ENCODE results near the gene CCDC197.

DNA sequence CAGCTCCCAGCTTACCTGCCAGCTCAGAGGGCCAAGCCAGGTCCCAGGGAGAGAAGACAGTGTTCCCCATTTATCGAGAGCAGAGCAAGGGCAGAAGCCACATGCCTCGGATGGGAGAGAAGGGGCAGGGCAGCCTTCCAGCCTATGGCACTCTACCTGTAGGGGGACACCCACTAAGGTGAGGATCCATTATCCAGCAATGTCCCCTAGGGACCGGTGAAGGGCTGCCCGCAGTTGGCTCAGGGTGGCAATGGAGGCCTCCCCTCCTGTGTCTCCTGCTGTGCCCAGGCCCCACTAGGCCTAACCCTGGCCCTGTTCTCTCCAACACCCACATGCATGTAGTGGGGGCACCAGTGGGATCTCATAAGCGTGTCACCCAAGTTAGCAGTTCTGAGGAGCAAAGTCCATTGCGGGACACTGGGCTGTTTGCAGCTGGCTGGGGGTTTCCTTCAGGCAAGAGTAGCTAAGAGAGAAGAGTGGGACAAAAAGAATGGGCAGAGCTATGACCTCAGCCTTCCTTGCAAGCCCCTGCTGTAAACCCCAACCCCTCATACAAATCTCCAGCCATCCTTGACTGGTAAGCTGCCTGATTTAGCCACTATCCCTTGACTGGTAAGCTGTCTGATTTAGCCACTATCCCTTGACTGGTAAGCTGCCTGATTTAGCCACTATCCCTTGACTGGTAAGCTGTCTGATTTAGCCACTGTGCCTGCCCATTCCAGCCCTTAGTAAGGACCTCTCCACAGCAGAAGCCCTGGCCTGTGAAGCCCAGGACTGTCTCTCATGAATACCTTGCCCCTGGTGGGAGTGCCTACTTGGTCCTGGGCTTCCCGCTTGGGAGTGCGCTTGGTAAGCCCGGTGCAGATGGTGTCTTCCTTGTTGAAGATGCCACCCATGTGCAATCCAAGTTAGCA is 15.5 kb upstream of the CCDC197 start:
- no peak for TF ChIP-seq RAD21 (CRISPR knock-in tag; conservative IDR thresholded peaks at IDR 0.05 in 1 of 2, IDR thresholded peaks at IDR 0.05 in 1 of 2)
- TF ChIP-seq CTCF (IDR thresholded peaks at IDR 0.05 in 2 of 3, conservative IDR thresholded peaks at IDR 0.05 in 1 of 3; ENCODE audit: insufficient read depth in 2 of 3, low read depth in 1 of 3, low read length in 3 of 3), result no peak
